Peyer's patch (tissue), 4 donors: ENCODE results near the gene OR3A1.

Experiments used
- CTCF ChIP-seq, 6 experiments: fragments of 450-650 bp in 4 of 6; fragments of 200-600 bp in 2 of 6; sonication (generic) in 1 of 6; IDR thresholded peaks; one replicate each; pipeline ENCODE4 v1.5.1; 2017 to 2019; ENCODE audit warnings: antibody characterized with exemption in 6 of 6, mild to moderate bottlenecking in 3 of 6, moderate library complexity in 1 of 6
- POLR2A ChIP-seq, 2 donors: fragments of 450-650 bp; IDR thresholded peaks; one replicate each; pipeline ENCODE4 v1.5.1; 2017; ENCODE audit warnings: antibody characterized with exemption in 2 of 2, mild to moderate bottlenecking in 2 of 2, moderate library complexity in 2 of 2

- TF ChIP-seq CTCF (IDR thresholded peaks at IDR 0.05): no peak
- TF ChIP-seq POLR2A (IDR thresholded peaks at IDR 0.05): no peak
These were observed 37.6 kb downstream of the OR3A1 start for GRCh38 chr17:3260600-3260999.
